BLaER1 (cell line): ENCODE results near the gene APOM.

Source experiments
- H3K27ac ChIP-seq: shearing (Covaris generic); formaldehyde crosslinking; 2 replicates; pipeline ENCODE4 v1.8.1; 2022
- H3K27me3 ChIP-seq: shearing (Covaris generic); formaldehyde crosslinking; 2 replicates; pipeline ENCODE4 v1.8.1; 2022
- H3K36me3 ChIP-seq: shearing (Covaris generic); formaldehyde crosslinking; 2 replicates; pipeline ENCODE4 v1.8.1; 2022
- H3K4me1 ChIP-seq: shearing (Covaris generic); formaldehyde crosslinking; 2 replicates; pipeline ENCODE4 v1.8.1; 2022
- H3K4me2 ChIP-seq: shearing (Covaris generic); formaldehyde crosslinking; 2 replicates; pipeline ENCODE4 v1.8.1; 2022
- H3K4me3 ChIP-seq: shearing (Covaris generic); formaldehyde crosslinking; 2 replicates; pipeline ENCODE4 v1.8.1; 2022
- H3K9ac ChIP-seq: shearing (Covaris generic); formaldehyde crosslinking; 2 replicates; pipeline ENCODE4 v1.8.1; 2022
- H3K9me3 ChIP-seq: shearing (Covaris generic); formaldehyde crosslinking; 2 replicates; pipeline ENCODE4 v1.8.1; 2022
- H4K20me1 ChIP-seq: shearing (Covaris generic); formaldehyde crosslinking; 2 replicates; pipeline ENCODE4 v1.8.1; 2022
- Cebpa-rat ChIP-seq: shearing (Covaris generic); IDR thresholded peaks from 2 replicates; pipeline ENCODE4 v1.8.1; 2022

The APOM gene

GRCh38 chr6:31690231-31691077 lies 34.8 kb downstream of the APOM start:
- H3K4me3 ChIP-seq = no peak overlapping the region
- H4K20me1 ChIP-seq = no peaks in the 10 kb centered on the region
- H3K36me3 ChIP-seq = peaks cover 99% of the 10 kb centered on the region
- TF ChIP-seq Cebpa-rat = no peak
- no peaks in the 10 kb centered on the region for H3K27me3 ChIP-seq
- no peaks in the 10 kb centered on the region for H3K9me3 ChIP-seq
- H3K4me2 ChIP-seq = no peak overlapping the region
- H3K9ac ChIP-seq = no peak overlapping the region
- H3K27ac ChIP-seq = no peak overlapping the region
- H3K4me1 ChIP-seq = 0 out of 2 replicates have a peak, but pooled peaks cover 3% of the 10 kb centered on the region

- no peaks in the 10 kb centered on the region for H4K20me1 ChIP-seq
- no peak for TF ChIP-seq Cebpa-rat
- no peaks in the 10 kb centered on the region for H3K27me3 ChIP-seq
- H3K9ac ChIP-seq = no peak overlapping the region
- H3K27ac ChIP-seq = no peak overlapping the region
- no peaks in the 10 kb centered on the region for H3K9me3 ChIP-seq
- H3K36me3 ChIP-seq = peaks cover 99% of the 10 kb centered on the region
- no peak overlapping the region for H3K4me2 ChIP-seq
- no peak overlapping the region for H3K4me3 ChIP-seq
- H3K4me1 ChIP-seq = 0 out of 2 replicates have a peak, but pooled peaks cover 3% of the 10 kb centered on the region
Measured at GRCh38 chr6:31691078-31691463, 35.4 kb downstream of the APOM start.

GRCh38 chr6:31691564-31692108 lies 35.9 kb downstream of the APOM start:
- Histone ChIP-seq H3K27me3 (no peaks in the 10 kb centered on the region), H3K4me3 (no peak overlapping the region), H3K4me1 (0 out of 2 replicates have a peak, but pooled peaks cover 3% of the 10 kb centered on the region), H3K4me2 (no peak overlapping the region), H3K36me3 (peaks cover 99% of the 10 kb centered on the region), H3K27ac (no peak overlapping the region), H4K20me1 (no peaks in the 10 kb centered on the region), H3K9ac (no peak overlapping the region), H3K9me3 (no peaks in the 10 kb centered on the region)
- TF ChIP-seq Cebpa-rat = no peak

GRCh38 chr6:31692353-31692752 lies 36.7 kb downstream of the APOM start:
- no peak for TF ChIP-seq Cebpa-rat
- H3K27me3 ChIP-seq = no peaks in the 10 kb centered on the region
- H3K9me3 ChIP-seq = no peaks in the 10 kb centered on the region
- H3K9ac ChIP-seq = no peak overlapping the region
- peaks cover 99% of the 10 kb centered on the region for H3K36me3 ChIP-seq
- no peak overlapping the region for H3K4me3 ChIP-seq
- H3K4me1 ChIP-seq = 0 out of 2 replicates have a peak, but pooled peaks cover 3% of the 10 kb centered on the region
- no peak overlapping the region for H3K4me2 ChIP-seq
- H3K27ac ChIP-seq = no peak overlapping the region
- H4K20me1 ChIP-seq = peaks cover 5% of the 10 kb centered on the region; the same call in 1 of the 2 replicates

GRCh38 chr6:31692886-31693285 lies 37.2 kb downstream of the APOM start:
- Histone ChIP-seq H3K9ac (no peak overlapping the region), H3K36me3 (peaks cover 99% of the 10 kb centered on the region)

GRCh38 chr6:31693535-31693934 lies 37.8 kb downstream of the APOM start:
- no peak for TF ChIP-seq Cebpa-rat
- Histone ChIP-seq H3K9ac (no peak overlapping the region), H3K27me3 (no peaks in the 10 kb centered on the region), H3K4me3 (no peak overlapping the region), H3K36me3 (peaks cover 94% of the 10 kb centered on the region), H3K4me1 (peaks cover 7% of the 10 kb centered on the region; the same call in 1 of the 2 replicates), H3K9me3 (no peaks in the 10 kb centered on the region), H4K20me1 (peaks cover 5% of the 10 kb centered on the region; the same call in 1 of the 2 replicates), H3K27ac (no peak overlapping the region), H3K4me2 (no peak overlapping the region)

More at GRCh38 chr6:31692886-31693285, 37.2 kb downstream of the APOM start:
- Histone ChIP-seq H3K9me3 (no peaks in the 10 kb centered on the region), H3K4me1 (peaks cover 6% of the 10 kb centered on the region; the same call in 1 of the 2 replicates), H4K20me1 (peaks cover 5% of the 10 kb centered on the region; the same call in 1 of the 2 replicates), H3K27ac (no peak overlapping the region), H3K4me3 (no peak overlapping the region), H3K27me3 (no peaks in the 10 kb centered on the region), H3K4me2 (no peak overlapping the region)
- TF ChIP-seq Cebpa-rat = no peak

- no peak overlapping the region for H3K4me2 ChIP-seq
- TF ChIP-seq Cebpa-rat = no peak
Measured at GRCh38 chr6:31697555-31697954, 41.9 kb downstream of the APOM start.

GRCh38 chr6:31700740-31701401 lies 45.2 kb downstream of the APOM start:
- no peak overlapping the region for H3K27ac ChIP-seq
- peaks cover 50% of the 10 kb centered on the region for H3K36me3 ChIP-seq
- H3K4me2 ChIP-seq = peak overlapping the region; percentile 91
- H4K20me1 ChIP-seq = peaks cover 14% of the 10 kb centered on the region
- no peak overlapping the region for H3K4me3 ChIP-seq
- peaks cover 31% of the 10 kb centered on the region for H3K4me1 ChIP-seq
- no peak for TF ChIP-seq Cebpa-rat
- no peaks in the 10 kb centered on the region for H3K27me3 ChIP-seq
- H3K9ac ChIP-seq = no peak overlapping the region
- no peaks in the 10 kb centered on the region for H3K9me3 ChIP-seq

More at GRCh38 chr6:31697555-31697954, 41.9 kb downstream of the APOM start:
- H4K20me1 ChIP-seq = peaks cover 14% of the 10 kb centered on the region
- no peaks in the 10 kb centered on the region for H3K27me3 ChIP-seq
- H3K9ac ChIP-seq = no peak overlapping the region
- H3K4me3 ChIP-seq = no peak overlapping the region
- H3K36me3 ChIP-seq = peaks cover 83% of the 10 kb centered on the region
- H3K27ac ChIP-seq = no peak overlapping the region
- no peaks in the 10 kb centered on the region for H3K9me3 ChIP-seq
- peaks cover 23% of the 10 kb centered on the region for H3K4me1 ChIP-seq

- peak overlapping the region; percentile 83 for H3K4me3 ChIP-seq
- H3K4me2 ChIP-seq = peak overlapping the region; percentile 91
- H3K9ac ChIP-seq = peak overlapping the region; percentile 92
- H3K36me3 ChIP-seq = peaks cover 40% of the 10 kb centered on the region
- H3K27me3 ChIP-seq = no peaks in the 10 kb centered on the region
- H4K20me1 ChIP-seq = peaks cover 12% of the 10 kb centered on the region
- peak overlapping the region; percentile 91 for H3K27ac ChIP-seq
- TF ChIP-seq Cebpa-rat = no peak
- H3K4me1 ChIP-seq = peaks cover 36% of the 10 kb centered on the region
- no peaks in the 10 kb centered on the region for H3K9me3 ChIP-seq
Measured at GRCh38 chr6:31701666-31702404, 46.1 kb downstream of the APOM start.
